ENCODE results near the gene ADAMTSL3. TPM values are rescaled to one million over a fixed set of nuclear protein-coding genes. Genes with fewer than 3 reads are reported as not detected.
"Not testable (repeated sequence)": the region's sequence is repeated elsewhere in the genome, so short reads cannot be mapped to it uniquely, and the experiment has no call there.

The ADAMTSL3 gene
- total RNA-seq, 8 experiments from 2014 or later, result 0.08 to 53.7 (median 0.32) TPM

DNA sequence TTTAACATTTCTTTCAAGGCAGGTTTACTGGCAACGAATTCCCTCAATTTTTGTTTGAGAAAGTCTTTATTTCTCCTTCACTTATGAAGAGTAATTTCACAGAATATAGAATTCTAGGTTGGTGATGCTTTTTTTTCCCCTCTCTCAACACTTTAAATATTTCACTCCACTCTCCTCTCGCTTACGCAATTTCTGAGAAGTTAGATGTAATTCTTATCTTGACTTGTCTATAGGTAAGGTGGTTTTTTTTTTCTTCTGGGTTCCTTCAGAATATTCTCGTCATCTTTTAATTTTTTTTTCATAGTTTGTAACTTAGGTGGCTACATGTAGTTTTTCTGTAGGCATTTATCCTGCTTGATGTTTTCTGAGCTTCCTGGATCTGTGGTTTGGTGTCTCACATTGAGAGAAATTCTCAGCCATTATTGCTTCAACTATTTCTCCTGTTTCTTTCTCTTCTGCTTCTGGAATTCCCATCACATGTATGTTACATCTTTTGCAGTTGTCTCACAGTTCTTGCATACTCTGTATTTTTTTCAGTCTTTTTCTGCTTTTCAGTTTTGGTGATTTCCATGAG, 392.2 kb downstream of the ADAMTSL3 start:
- Histone ChIP-seq H3K4me1 (replicated peaks in 1 of 2) (no peaks in the 10 kb centered on the region), H3K27ac (no peak overlapping the region), H3K4me3 (no peak overlapping the region)
- ATAC-seq (replicated peaks in 6 of 8), result no peak
- WGBS, 10 experiments, result 22 to 88% (median 77%) methylated on average over 3 to 4 of the region's 4 CpGs
- in situ Hi-C loops (cut with MboI; ENCODE audit: low pct_unique_long_range_greater_than_20kb in 2 of 9, low sequenced_read_pairs in 9 of 9, unreplicated experiment in 9 of 9), result loop anchor here in 1 of 9 experiments (25.0 kb wide), 1 partner anchor 484 kb away; no protein-coding TSS in a partner anchor

DNA sequence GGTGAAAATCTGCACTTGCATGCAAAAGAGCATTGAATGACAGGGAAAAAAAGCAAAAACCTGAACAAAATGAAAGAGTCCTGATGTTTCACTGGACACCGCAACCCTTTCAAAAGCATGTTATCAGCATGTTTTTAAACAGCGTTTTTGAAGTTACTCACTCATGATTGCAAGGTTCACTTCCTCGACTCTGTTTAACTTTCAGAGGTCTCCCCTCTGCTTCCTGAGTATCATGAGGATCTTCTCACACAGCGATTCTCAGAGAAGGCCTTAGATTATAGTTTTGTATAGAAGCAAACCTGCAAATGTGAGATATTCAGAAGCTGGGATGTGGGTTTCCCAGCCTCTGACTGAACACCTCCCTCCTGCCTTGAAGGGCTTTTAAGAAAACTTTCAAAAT, 395.6 kb downstream of the ADAMTSL3 start:
- not testable (repeated sequence) for H3K4me3 ChIP-seq; H3K27ac ChIP-seq; ATAC-seq (replicated peaks in 6 of 8); H3K4me1 ChIP-seq (replicated peaks in 1 of 2)
- in situ Hi-C loops (cut with MboI; ENCODE audit: low pct_unique_long_range_greater_than_20kb in 2 of 9, low sequenced_read_pairs in 9 of 9, unreplicated experiment in 9 of 9), result loop anchor here in 1 of 9 experiments (25.0 kb wide), 1 partner anchor 487 kb away; no protein-coding TSS in a partner anchor
- WGBS, 10 experiments, result 29 to 96% (median 76%) methylated on average over 1 to 4 of the region's 4 CpGs; no CpG with 5 or more reads in 1 of the 10 experiments

DNA sequence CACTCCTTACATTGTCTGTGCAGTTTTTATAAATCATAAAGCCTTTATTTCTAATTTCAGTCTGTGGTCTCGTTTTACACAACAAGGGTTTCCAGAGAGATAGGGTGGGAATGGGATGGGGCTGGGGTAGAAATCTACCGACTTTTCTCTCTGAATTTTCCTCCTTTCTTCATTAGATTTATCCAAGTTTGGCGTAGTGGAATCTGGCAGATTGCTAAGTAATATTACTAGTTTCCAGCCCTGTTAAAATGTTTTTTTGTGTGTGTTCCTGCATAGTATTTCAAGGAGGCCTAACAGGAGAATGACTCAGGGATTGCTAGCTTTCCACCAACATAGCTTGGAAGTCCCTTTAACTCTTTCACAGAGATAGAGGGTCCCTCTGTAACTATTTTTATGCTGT, 396.2 kb downstream of the ADAMTSL3 start:
- in situ Hi-C loops (cut with MboI; ENCODE audit: low pct_unique_long_range_greater_than_20kb in 2 of 9, low sequenced_read_pairs in 9 of 9, unreplicated experiment in 9 of 9), result no loop called here
- Histone ChIP-seq H3K27ac (no peak overlapping the region), H3K4me1 (replicated peaks in 1 of 2) (no peaks in the 10 kb centered on the region), H3K4me3 (no peak overlapping the region)
- no peak for ATAC-seq (replicated peaks in 6 of 8)
- 0 to 67% (median 41%) methylated on average over 1 to 2 of the region's 3 CpGs; no CpG with 5 or more reads in 4 of the 10 experiments for WGBS, 10 experiments

DNA sequence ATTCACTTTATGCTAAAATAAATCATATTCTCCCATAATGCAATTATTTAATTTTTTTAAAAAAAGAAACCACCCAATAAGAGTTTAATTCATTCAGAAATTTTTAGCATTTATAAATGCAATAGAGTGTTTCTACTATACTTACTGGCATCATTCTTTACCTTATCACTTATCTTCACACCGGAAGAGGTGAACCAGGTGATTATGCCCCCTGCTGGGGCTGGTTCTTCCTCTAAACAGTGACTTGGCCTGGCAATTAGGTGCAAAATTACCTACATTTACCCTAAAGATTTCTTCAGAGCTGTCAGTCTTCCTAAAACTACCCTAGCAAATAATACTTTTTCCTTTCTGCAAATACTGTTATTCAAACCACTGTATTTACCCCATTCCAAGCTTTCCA, 397.2 kb downstream of the ADAMTSL3 start:
- ATAC-seq (replicated peaks in 6 of 8), result not testable (repeated sequence)
- no CpG with 5 or more reads among the region's 1 CpG for WGBS, 10 experiments

DNA sequence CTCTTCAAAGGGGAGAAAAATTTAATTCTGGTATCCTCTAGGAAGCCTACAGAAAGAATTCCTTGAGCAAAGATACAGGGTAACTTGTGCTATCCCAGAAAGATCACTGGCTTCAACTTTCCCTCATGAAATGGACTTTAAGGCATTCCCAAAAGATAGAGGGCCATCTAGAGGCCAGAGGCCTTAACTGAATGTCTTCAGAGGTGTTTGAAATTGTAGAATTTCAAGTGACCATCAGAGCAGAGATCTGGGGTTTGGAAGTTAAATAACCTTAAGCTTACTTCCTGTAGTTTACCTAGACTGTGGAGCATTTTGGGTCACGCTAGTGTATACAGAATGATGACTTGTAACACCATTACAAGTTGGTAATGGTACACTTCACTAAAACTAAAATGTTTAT, 400.6 kb downstream of the ADAMTSL3 start:
- H3K4me1 ChIP-seq (replicated peaks in 1 of 2); H3K27ac ChIP-seq; in situ Hi-C loops (cut with MboI; ENCODE audit: low pct_unique_long_range_greater_than_20kb in 2 of 9, low sequenced_read_pairs in 9 of 9, unreplicated experiment in 9 of 9); H3K4me3 ChIP-seq: not testable (repeated sequence)
- WGBS, 10 experiments, result 0 to 29% (median 20%) methylated on average over 1 of the region's 1 CpG; no CpG with 5 or more reads in 6 of the 10 experiments
- peak in 3 of 8 experiments; percentile 66 to 78 (median 74) for ATAC-seq (replicated peaks in 6 of 8)

More for the DNA sequence above, 397.2 kb downstream of the ADAMTSL3 start:
- H3K4me1 ChIP-seq (replicated peaks in 1 of 2); H3K4me3 ChIP-seq; in situ Hi-C loops (cut with MboI; ENCODE audit: low pct_unique_long_range_greater_than_20kb in 2 of 9, low sequenced_read_pairs in 9 of 9, unreplicated experiment in 9 of 9); H3K27ac ChIP-seq: not testable (repeated sequence)

DNA sequence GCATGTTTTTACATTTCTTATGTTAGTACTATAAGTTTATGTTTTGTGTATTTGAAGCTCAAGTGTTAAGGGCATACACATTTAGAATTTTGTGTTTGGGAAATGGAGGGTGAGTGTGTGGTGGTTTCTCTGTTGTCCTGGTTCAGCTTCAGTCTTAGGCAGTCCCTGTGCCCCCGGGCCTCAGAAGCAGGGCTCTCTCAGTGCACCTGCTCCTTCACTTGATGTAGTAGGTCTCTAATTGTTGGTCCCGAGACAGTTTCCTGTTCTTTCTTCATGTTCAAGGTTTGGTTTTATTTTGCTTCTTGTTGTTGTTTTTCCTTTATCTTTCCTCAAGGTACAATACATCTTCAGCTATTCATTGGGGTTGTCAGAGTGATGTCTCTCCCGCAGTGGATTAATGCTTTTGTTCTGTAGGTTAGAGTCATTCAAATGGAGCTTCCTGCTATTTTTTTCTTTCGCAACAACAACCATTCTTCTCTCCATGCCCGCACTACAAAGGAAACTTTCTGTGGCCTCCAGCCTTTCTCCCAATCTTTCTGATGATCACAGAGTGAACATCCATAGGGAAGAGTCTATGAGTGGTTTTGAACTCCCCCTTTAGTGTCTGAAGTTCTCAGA, 403.9 kb downstream of the ADAMTSL3 start:
- no peak for ATAC-seq (replicated peaks in 6 of 8)
- 13 to 80% (median 50%) methylated on average over 2 to 5 of the region's 5 CpGs for WGBS, 10 experiments
- H3K27ac ChIP-seq, result no peak overlapping the region
- H3K4me1 ChIP-seq (replicated peaks in 1 of 2), result no peaks in the 10 kb centered on the region
- no peak overlapping the region for H3K4me3 ChIP-seq
- in situ Hi-C loops (cut with MboI; ENCODE audit: low pct_unique_long_range_greater_than_20kb in 2 of 9, low sequenced_read_pairs in 9 of 9, unreplicated experiment in 9 of 9), result no loop called here

DNA sequence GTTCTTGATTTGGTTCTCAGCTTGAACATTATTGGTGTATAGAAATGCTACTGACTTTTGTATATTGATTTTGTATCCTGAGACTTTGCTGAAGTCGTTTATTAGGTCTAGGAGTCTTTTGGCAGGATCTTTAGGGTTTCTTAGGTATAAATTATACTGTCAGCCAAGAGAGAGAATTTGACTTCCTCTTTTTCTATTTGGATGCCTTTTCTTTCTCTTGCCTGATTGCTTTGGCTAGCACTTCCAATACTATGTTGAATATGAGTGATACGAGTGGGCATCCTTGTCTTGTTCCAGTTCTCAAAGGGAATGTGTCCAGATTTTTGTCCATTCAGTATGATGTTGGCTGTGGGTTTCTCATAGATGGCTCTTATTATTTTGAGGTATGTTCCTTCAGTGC, 409.8 kb downstream of the ADAMTSL3 start:
- in situ Hi-C loops (cut with MboI; ENCODE audit: low pct_unique_long_range_greater_than_20kb in 2 of 9, low sequenced_read_pairs in 9 of 9, unreplicated experiment in 9 of 9); ATAC-seq (replicated peaks in 6 of 8); H3K4me1 ChIP-seq (replicated peaks in 1 of 2); H3K27ac ChIP-seq; H3K4me3 ChIP-seq: not testable (repeated sequence)
- WGBS, 10 experiments, result 0 to 71% (median 33%) methylated on average over 1 to 2 of the region's 2 CpGs; no CpG with 5 or more reads in 2 of the 10 experiments

DNA sequence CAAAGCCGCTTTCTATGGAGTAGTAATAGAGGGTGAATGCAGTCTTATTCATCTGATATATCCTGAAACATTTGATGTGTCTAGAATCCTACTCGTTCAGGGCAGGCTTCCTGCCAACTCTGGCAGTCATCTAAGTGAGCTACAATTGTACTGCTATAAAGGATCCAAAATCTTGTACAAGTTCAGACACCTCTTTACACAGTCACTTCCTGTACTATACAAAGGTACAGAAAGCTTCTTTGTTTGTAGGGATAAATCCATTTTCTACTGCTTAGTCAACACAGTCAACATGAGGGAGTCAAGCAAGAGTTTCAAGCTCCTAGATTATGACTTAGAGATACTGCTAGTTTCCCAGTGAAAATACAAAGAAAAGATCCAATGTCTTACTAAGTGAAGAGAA, 414.8 kb downstream of the ADAMTSL3 start:
- H3K4me3 ChIP-seq; ATAC-seq (replicated peaks in 6 of 8); H3K27ac ChIP-seq; H3K4me1 ChIP-seq (replicated peaks in 1 of 2); in situ Hi-C loops (cut with MboI; ENCODE audit: low pct_unique_long_range_greater_than_20kb in 2 of 9, low sequenced_read_pairs in 9 of 9, unreplicated experiment in 9 of 9): not testable (repeated sequence)
- WGBS, 10 experiments, result 73 to 100% (median 86%) methylated on average over 1 of the region's 2 CpGs; no CpG with 5 or more reads in 7 of the 10 experiments

DNA sequence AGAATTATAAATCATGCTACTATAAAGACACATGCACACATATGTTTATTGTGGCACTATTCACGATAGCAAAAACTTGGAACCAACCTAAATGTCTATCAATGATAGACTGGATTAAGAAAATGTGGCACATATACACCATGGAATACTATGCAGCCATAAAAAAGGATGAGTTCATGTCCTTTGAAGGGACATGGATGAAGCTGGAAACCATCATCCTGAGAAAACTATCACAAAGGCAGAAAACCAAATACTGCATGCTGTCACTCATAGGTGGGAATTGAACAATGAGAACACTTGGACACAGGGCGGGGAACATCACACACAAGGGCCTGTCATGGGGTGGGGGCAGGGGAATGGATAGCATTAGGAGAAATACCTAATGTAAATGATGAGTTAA, 424.1 kb downstream of the ADAMTSL3 start:
- in situ Hi-C loops (cut with MboI; ENCODE audit: low pct_unique_long_range_greater_than_20kb in 2 of 9, low sequenced_read_pairs in 9 of 9, unreplicated experiment in 9 of 9); ATAC-seq (replicated peaks in 6 of 8): not testable (repeated sequence)
- WGBS, 10 experiments, result 0 to 43% (median 33%) methylated on average over 1 of the region's 2 CpGs; no CpG with 5 or more reads in 7 of the 10 experiments

DNA sequence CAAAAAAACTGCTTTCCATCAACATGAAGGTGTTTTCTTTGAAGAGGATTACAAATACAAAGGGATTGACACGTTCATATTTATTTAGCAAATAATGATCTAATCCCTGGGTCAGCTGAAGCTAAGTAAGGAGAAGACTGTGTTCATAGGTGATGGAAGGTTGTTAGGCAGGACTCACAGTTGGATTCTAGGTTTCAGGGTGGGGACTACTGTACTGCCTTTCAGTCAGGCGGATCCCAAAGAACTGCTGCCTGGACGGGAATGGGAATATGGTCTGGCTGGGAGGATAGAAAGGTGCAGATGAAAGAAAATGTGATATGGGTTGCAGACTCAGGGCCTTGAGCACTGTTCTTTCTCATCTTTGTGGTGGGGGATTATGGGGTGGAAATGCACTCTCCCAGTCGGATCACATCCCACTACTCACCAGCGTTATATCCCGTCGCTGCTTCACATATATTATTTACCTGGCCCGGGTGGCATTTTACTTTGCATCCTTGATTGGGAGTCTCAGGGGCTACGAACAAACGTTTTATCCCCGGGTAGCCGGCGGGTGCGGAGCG, 425.5 kb downstream of the ADAMTSL3 start:
- ATAC-seq (replicated peaks in 6 of 8), result peak in 3 of 8 experiments; percentile 1 to 9 (median 2)
- H3K4me3 ChIP-seq, result peak overlapping the region; percentile 49 to 91 (median 60)
- peaks cover 0 to 11% of the 10 kb centered on the region in 2 donors for H3K4me1 ChIP-seq (replicated peaks in 1 of 2)
- in situ Hi-C loops (cut with MboI; ENCODE audit: low pct_unique_long_range_greater_than_20kb in 2 of 9, low sequenced_read_pairs in 9 of 9, unreplicated experiment in 9 of 9); H3K27ac ChIP-seq: not testable (repeated sequence)
- WGBS, 10 experiments, result 19 to 80% (median 49%) methylated on average over 1 to 6 of the region's 15 CpGs; no CpG with 5 or more reads in 3 of the 10 experiments

More for the DNA sequence above, 424.1 kb downstream of the ADAMTSL3 start:
- not testable (repeated sequence) for H3K27ac ChIP-seq, H3K4me3 ChIP-seq
- peaks cover 0 to 11% of the 10 kb centered on the region in 2 donors for H3K4me1 ChIP-seq (replicated peaks in 1 of 2)

DNA sequence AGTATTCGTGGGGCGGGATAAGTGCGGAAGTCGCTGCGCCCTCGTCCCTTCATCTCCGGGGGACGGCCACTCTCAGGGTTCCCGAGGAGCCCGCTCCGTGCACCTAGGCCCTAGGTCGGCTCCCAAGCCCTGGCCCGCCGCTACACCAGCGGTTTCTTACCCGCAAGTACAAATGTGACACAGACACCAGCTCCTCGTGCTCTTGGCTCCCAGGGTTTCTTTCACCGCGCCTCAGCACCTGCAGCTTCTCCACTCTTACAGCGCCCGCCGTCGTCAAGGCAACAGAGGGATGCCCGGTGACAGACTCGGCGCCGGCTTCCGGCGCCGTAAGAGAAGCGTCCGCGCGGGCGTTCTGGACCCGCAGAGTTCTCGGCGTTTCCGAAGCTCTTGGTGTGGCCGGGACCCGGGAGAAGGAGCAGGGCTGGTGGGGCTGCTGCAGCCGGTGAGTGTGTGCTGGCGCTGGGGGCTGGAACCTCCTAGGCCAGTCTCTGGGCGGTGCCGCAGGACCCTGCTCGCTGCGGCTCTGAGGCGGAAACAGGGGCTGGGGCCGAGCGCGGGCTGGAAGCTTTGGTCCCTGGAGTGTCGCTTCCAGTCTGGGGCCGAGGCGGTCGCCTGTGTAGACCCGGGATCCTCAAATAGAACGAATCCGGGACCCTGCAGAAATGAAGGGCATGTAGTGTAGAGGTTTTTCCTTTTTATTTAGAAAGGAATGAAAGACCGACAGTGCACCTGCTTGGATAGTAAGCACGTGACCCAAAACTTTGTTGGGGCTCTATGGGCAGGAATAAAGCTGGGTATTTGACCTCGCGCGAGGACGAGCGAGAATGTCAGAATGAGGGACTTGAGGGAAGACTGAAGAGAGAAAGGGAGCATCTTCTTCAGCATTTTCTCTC, 426.2 kb downstream of the ADAMTSL3 start:
- WGBS, 10 experiments, result 0 to 5% (median 0%) methylated on average over 2 to 23 of the region's 65 CpGs; no CpG with 5 or more reads in 5 of the 10 experiments
- in situ Hi-C loops (cut with MboI; ENCODE audit: low pct_unique_long_range_greater_than_20kb in 2 of 9, low sequenced_read_pairs in 9 of 9, unreplicated experiment in 9 of 9), result no loop called here
- H3K27ac ChIP-seq, result no peak overlapping the region
- H3K4me1 ChIP-seq (replicated peaks in 1 of 2), result peaks cover 0 to 11% of the 10 kb centered on the region in 2 donors
- ATAC-seq (replicated peaks in 6 of 8), result peak; percentile 85 to 96 (median 94)
- H3K4me3 ChIP-seq, result peak overlapping the region; percentile 49 to 91 (median 60)

DNA sequence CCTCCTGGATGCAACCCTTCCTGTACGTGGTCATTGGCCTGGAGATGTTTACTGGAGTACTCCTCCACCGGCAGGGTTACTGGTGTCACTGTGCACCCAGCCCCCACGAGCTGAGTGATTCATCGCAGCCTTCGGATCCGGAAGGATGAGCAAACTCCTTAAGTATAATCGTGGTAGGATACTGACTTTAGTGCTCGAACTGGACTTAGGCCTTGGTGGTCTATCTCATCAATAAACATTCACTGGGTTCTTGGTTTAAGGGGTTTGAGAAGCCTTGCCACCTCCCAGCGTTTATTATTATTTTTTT, 426.8 kb downstream of the ADAMTSL3 start:
- ATAC-seq (replicated peaks in 6 of 8), result peak; percentile 6 to 48 (median 26)
- H3K27ac ChIP-seq; in situ Hi-C loops (cut with MboI; ENCODE audit: low pct_unique_long_range_greater_than_20kb in 2 of 9, low sequenced_read_pairs in 9 of 9, unreplicated experiment in 9 of 9): not testable (repeated sequence)
- WGBS, 10 experiments, result 18 to 100% (median 55%) methylated on average over 1 to 7 of the region's 9 CpGs; no CpG with 5 or more reads in 2 of the 10 experiments
- Histone ChIP-seq H3K4me3 (peak overlapping the region; percentile 49 to 91 (median 60)), H3K4me1 (replicated peaks in 1 of 2) (peaks cover 0 to 11% of the 10 kb centered on the region in 2 donors)

Data from motor neuron (in vitro differentiated cells).